ENCODE data around the gene PACRG. TPM values are rescaled to one million over a fixed set of nuclear protein-coding genes. Genes with fewer than 3 reads are reported as not detected.

The PACRG gene
- total and polyA plus RNA-seq, 2 experiments from 2014 or later, result 0.17 to 0.68 TPM

DNA sequence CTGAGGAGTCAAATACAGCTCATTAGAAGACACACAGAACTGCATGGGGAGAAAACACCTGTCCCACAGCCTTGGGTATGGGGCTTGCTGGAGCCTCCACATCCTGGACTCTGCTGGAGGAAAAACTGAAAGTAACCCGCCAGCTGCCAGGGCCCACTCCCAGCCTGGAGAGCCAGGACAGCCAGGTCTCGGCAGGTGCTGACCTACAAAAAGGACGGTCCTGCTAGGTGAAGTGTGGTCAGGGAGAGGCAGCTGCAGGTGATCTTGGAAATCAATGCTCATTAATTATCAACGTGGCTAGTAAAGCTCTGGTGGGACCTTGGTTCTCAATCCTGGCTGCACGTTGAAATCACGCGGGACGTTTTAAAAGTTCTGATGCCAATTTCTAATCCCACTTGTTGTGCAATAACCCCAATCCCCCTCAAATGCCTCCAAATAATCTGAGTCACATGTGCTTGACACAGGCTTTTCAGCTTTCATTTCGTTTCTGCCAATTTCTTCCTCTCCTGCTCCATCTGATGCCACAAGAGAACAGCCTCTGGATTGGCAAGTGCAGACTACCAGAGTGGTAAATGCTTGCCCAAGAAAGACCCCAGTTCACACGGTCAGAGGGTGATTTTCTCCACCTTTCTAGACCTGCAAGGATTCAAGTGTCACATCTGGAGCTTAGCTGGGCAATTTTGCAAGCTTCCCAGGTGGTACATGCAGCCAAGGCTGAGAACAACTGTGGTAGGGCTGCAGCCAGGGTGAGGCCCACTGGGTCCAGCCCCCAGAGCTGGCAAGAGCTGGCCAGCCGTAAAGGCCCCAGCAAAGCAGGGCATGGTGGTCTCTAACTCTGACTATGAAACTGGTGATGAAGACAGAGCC lies 434.5 kb downstream of the PACRG start:
- ATAC-seq, result no peak
- TF ChIP-seq NANOG (IDR thresholded peaks at IDR 0.05; ENCODE audit: borderline replicate concordance) (no peak), EZH2 (IDR thresholded peaks at IDR 0.05; ENCODE audit: low read depth, unreplicated experiment) (no peak), EZH2phosphoT487 (IDR thresholded peaks at IDR 0.05; ENCODE audit: unreplicated experiment) (no peak), ZNF331 (CRISPR knock-in tag; IDR thresholded peaks at IDR 0.05; ENCODE audit: low read depth) (no peak), POLR2AphosphoS5 (IDR thresholded peaks at IDR 0.05; ENCODE audit: low read depth) (no peak), STAT1 (IDR thresholded peaks at IDR 0.05; ENCODE audit: unreplicated experiment) (no peak), JUNB (IDR thresholded peaks at IDR 0.05; ENCODE audit: unreplicated experiment) (no peak), ZNF114 (CRISPR knock-in tag; IDR thresholded peaks at IDR 0.05) (no peak), CREB1 (CRISPR knock-in tag; IDR thresholded peaks at IDR 0.05; ENCODE audit: low read depth) (no peak)
- TF ChIP-seq, protein P1, sequence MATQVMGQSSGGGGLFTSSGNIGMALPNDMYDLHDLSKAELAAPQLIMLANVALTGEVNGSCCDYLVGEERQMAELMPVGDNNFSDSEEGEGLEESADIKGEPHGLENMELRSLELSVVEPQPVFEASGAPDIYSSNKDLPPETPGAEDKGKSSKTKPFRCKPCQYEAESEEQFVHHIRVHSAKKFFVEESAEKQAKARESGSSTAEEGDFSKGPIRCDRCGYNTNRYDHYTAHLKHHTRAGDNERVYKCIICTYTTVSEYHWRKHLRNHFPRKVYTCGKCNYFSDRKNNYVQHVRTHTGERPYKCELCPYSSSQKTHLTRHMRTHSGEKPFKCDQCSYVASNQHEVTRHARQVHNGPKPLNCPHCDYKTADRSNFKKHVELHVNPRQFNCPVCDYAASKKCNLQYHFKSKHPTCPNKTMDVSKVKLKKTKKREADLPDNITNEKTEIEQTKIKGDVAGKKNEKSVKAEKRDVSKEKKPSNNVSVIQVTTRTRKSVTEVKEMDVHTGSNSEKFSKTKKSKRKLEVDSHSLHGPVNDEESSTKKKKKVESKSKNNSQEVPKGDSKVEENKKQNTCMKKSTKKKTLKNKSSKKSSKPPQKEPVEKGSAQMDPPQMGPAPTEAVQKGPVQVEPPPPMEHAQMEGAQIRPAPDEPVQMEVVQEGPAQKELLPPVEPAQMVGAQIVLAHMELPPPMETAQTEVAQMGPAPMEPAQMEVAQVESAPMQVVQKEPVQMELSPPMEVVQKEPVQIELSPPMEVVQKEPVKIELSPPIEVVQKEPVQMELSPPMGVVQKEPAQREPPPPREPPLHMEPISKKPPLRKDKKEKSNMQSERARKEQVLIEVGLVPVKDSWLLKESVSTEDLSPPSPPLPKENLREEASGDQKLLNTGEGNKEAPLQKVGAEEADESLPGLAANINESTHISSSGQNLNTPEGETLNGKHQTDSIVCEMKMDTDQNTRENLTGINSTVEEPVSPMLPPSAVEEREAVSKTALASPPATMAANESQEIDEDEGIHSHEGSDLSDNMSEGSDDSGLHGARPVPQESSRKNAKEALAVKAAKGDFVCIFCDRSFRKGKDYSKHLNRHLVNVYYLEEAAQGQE (IDR thresholded peaks at IDR 0.05; ENCODE audit: unreplicated experiment), result no peak
- TF ChIP-seq, protein P2, sequence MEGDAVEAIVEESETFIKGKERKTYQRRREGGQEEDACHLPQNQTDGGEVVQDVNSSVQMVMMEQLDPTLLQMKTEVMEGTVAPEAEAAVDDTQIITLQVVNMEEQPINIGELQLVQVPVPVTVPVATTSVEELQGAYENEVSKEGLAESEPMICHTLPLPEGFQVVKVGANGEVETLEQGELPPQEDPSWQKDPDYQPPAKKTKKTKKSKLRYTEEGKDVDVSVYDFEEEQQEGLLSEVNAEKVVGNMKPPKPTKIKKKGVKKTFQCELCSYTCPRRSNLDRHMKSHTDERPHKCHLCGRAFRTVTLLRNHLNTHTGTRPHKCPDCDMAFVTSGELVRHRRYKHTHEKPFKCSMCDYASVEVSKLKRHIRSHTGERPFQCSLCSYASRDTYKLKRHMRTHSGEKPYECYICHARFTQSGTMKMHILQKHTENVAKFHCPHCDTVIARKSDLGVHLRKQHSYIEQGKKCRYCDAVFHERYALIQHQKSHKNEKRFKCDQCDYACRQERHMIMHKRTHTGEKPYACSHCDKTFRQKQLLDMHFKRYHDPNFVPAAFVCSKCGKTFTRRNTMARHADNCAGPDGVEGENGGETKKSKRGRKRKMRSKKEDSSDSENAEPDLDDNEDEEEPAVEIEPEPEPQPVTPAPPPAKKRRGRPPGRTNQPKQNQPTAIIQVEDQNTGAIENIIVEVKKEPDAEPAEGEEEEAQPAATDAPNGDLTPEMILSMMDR (conservative IDR thresholded peaks at IDR 0.05; ENCODE audit: low read depth in 2 of 2), result no peak
- TF ChIP-seq, protein P3, sequence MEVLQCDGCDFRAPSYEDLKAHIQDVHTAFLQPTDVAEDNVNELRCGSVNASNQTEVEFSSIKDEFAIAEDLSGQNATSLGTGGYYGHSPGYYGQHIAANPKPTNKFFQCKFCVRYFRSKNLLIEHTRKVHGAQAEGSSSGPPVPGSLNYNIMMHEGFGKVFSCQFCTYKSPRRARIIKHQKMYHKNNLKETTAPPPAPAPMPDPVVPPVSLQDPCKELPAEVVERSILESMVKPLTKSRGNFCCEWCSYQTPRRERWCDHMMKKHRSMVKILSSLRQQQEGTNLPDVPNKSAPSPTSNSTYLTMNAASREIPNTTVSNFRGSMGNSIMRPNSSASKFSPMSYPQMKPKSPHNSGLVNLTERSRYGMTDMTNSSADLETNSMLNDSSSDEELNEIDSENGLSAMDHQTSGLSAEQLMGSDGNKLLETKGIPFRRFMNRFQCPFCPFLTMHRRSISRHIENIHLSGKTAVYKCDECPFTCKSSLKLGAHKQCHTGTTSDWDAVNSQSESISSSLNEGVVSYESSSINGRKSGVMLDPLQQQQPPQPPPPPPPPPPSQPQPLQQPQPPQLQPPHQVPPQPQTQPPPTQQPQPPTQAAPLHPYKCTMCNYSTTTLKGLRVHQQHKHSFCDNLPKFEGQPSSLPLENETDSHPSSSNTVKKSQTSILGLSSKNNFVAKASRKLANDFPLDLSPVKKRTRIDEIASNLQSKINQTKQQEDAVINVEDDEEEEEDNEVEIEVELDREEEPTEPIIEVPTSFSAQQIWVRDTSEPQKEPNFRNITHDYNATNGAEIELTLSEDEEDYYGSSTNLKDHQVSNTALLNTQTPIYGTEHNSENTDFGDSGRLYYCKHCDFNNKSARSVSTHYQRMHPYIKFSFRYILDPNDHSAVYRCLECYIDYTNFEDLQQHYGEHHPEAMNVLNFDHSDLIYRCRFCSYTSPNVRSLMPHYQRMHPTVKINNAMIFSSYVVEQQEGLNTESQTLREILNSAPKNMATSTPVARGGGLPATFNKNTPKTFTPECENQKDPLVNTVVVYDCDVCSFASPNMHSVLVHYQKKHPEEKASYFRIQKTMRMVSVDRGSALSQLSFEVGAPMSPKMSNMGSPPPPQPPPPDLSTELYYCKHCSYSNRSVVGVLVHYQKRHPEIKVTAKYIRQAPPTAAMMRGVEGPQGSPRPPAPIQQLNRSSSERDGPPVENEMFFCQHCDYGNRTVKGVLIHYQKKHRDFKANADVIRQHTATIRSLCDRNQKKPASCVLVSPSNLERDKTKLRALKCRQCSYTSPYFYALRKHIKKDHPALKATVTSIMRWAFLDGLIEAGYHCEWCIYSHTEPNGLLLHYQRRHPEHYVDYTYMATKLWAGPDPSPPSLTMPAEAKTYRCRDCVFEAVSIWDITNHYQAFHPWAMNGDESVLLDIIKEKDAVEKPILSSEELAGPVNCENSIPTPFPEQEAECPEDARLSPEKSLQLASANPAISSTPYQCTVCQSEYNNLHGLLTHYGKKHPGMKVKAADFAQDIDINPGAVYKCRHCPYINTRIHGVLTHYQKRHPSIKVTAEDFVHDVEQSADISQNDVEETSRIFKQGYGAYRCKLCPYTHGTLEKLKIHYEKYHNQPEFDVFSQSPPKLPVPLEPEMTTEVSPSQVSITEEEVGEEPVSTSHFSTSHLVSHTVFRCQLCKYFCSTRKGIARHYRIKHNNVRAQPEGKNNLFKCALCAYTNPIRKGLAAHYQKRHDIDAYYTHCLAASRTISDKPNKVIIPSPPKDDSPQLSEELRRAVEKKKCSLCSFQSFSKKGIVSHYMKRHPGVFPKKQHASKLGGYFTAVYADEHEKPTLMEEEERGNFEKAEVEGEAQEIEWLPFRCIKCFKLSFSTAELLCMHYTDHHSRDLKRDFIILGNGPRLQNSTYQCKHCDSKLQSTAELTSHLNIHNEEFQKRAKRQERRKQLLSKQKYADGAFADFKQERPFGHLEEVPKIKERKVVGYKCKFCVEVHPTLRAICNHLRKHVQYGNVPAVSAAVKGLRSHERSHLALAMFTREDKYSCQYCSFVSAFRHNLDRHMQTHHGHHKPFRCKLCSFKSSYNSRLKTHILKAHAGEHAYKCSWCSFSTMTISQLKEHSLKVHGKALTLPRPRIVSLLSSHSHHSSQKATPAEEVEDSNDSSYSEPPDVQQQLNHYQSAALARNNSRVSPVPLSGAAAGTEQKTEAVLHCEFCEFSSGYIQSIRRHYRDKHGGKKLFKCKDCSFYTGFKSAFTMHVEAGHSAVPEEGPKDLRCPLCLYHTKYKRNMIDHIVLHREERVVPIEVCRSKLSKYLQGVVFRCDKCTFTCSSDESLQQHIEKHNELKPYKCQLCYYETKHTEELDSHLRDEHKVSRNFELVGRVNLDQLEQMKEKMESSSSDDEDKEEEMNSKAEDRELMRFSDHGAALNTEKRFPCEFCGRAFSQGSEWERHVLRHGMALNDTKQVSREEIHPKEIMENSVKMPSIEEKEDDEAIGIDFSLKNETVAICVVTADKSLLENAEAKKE (CRISPR knock-in tag; IDR thresholded peaks at IDR 0.05), result no peak
- TF ChIP-seq, protein P4, sequence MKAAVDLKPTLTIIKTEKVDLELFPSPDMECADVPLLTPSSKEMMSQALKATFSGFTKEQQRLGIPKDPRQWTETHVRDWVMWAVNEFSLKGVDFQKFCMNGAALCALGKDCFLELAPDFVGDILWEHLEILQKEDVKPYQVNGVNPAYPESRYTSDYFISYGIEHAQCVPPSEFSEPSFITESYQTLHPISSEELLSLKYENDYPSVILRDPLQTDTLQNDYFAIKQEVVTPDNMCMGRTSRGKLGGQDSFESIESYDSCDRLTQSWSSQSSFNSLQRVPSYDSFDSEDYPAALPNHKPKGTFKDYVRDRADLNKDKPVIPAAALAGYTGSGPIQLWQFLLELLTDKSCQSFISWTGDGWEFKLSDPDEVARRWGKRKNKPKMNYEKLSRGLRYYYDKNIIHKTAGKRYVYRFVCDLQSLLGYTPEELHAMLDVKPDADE (IDR thresholded peaks at IDR 0.05), result no peak
- no peaks in the 10 kb centered on the region for H3K4me1 Mint-ChIP-seq
- no peak overlapping the region for H3K4me3 Mint-ChIP-seq
- no peak overlapping the region for H3K27ac ChIP-seq (ENCODE audit: low read depth)
- no peaks in the 10 kb centered on the region for H4K20me1 ChIP-seq (replicated peaks; ENCODE audit: insufficient read depth)
- no peaks in the 10 kb centered on the region for H3K79me2 ChIP-seq (replicated peaks; ENCODE audit: insufficient read depth)
- no peaks in the 10 kb centered on the region for H3K27me3 ChIP-seq (ENCODE audit: insufficient read depth)
- H3K4me1 ChIP-seq (ENCODE audit: insufficient read depth), result no peaks in the 10 kb centered on the region
- H3K36me3 Mint-ChIP-seq (ENCODE audit: low read depth), result no peaks in the 10 kb centered on the region
- H3K9me3 Mint-ChIP-seq, result no peaks in the 10 kb centered on the region
- H3K4me3 ChIP-seq, result no peak overlapping the region
- H3F3A ChIP-seq (replicated peaks; ENCODE audit: low read depth), result no peaks in the 10 kb centered on the region
- H3K27ac Mint-ChIP-seq, result no peak overlapping the region
- H3K36me3 ChIP-seq (ENCODE audit: insufficient read depth), result no peaks in the 10 kb centered on the region
- no peak overlapping the region for H3K4me2 ChIP-seq
- 0 out of 2 replicates have a peak overlapping the region, but pooled peaks have one; percentile 43 for H2AFZ ChIP-seq
- no peak for DNase-seq (ENCODE audit: low spot score)
- no peaks in the 10 kb centered on the region for H3K9me2 ChIP-seq (ENCODE audit: insufficient read depth)
- H3K27me3 Mint-ChIP-seq (ENCODE audit: insufficient read depth, low read depth, poor library complexity), result peaks cover 2% of the 10 kb centered on the region
